ENCODE data around the gene TMEM271.
"Not testable (repeated sequence)": the region's sequence is repeated elsewhere in the genome, so short reads cannot be mapped to it uniquely, and the experiment has no call there.

TMEM271 gene

DNA sequence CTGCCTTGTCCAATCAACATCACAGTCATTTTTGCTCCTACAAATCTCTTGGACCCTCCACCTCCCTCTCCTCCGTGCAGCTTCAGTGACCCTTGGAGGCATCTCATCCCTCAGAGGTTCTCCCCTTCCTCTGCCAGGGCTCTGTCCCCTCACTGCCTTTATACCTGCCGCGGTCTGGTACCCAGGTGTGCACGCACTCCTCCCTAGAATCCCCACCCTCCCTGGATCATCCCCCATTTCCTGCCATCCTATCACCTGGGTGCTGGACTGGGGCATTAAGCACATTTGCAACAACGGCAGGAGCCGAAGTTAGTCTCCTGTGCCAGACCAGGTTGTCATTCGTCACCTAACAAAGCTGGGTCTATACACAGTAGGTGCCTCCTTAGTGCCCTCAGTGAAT, 10.1 kb downstream of the TMEM271 start:
- Histone ChIP-seq H2AK5ac (ENCODE audit: low read length) (no peak overlapping the region), H4K8ac (ENCODE audit: low read depth, low read length) (no peak overlapping the region), H3K9ac (ENCODE audit: low read length) (no peak overlapping the region), H2BK120ac (ENCODE audit: low read depth, low read length) (no peak overlapping the region), H3K23ac (ENCODE audit: low read length) (no peak overlapping the region), H3K27ac (ENCODE audit: low read depth, low read length) (no peak overlapping the region), H3K4me2 (ENCODE audit: low read length) (no peak overlapping the region), H2BK5ac (ENCODE audit: low read length) (no peak overlapping the region), H3K36me3 (ENCODE audit: control insufficient read depth, insufficient read depth, low read length) (no peaks in the 10 kb centered on the region), H3K79me2 (ENCODE audit: control insufficient read depth, insufficient read depth, low read length) (no peaks in the 10 kb centered on the region), H2BK15ac (replicated peaks; ENCODE audit: low read depth) (no peak overlapping the region), H3K79me1 (ENCODE audit: low read length) (no peaks in the 10 kb centered on the region), H3K4ac (ENCODE audit: low read depth, low read length) (no peak overlapping the region), H4K5ac (ENCODE audit: low read length) (no peak overlapping the region), H3K18ac (ENCODE audit: low read length) (no peak overlapping the region), H3K4me3 (ENCODE audit: low read length) (no peak overlapping the region), H3K56ac (ENCODE audit: low read length) (no peak overlapping the region), H3K27me3 (ENCODE audit: insufficient read depth, low read length, poor library complexity) (no peaks in the 10 kb centered on the region), H3K4me1 (ENCODE audit: control insufficient read depth, low read depth, low read length) (no peaks in the 10 kb centered on the region)
- no CpG with 5 or more reads among the region's 7 CpGs for WGBS (ENCODE audit: extremely low coverage, insufficient coverage, low lambda C conversion rate)
- no peak for DNase-seq

DNA sequence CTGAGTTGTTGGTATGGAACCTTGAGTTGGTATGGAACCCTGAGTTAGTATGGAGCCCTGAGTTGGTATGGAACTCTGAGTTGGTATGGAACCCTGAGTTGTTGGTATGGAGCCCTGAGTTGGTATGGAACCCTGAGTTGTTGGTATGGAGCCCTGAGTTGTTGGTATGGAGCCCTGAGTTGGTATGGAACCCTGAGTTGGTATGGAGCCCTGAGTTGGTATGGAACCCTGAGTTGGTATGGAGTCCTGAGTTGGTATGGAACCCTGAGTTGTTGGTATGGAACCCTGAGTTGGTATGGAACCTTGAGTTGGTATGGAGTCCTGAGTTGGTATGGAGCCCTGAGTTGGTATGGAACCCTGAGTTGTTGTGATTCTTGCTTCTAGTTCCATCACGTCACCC, 10.5 kb downstream of the TMEM271 start:
- H3K56ac ChIP-seq (ENCODE audit: low read length); H3K4me2 ChIP-seq (ENCODE audit: low read length); H3K27me3 ChIP-seq (ENCODE audit: insufficient read depth, low read length, poor library complexity); H2BK120ac ChIP-seq (ENCODE audit: low read depth, low read length); H2BK5ac ChIP-seq (ENCODE audit: low read length); H3K4me3 ChIP-seq (ENCODE audit: low read length); H3K27ac ChIP-seq (ENCODE audit: low read depth, low read length); H3K79me1 ChIP-seq (ENCODE audit: low read length); H3K4me1 ChIP-seq (ENCODE audit: control insufficient read depth, low read depth, low read length); H4K8ac ChIP-seq (ENCODE audit: low read depth, low read length); H3K18ac ChIP-seq (ENCODE audit: low read length); H3K9ac ChIP-seq (ENCODE audit: low read length); H3K23ac ChIP-seq (ENCODE audit: low read length); H3K36me3 ChIP-seq (ENCODE audit: control insufficient read depth, insufficient read depth, low read length); DNase-seq; H2BK15ac ChIP-seq (replicated peaks; ENCODE audit: low read depth); H3K79me2 ChIP-seq (ENCODE audit: control insufficient read depth, insufficient read depth, low read length); H2AK5ac ChIP-seq (ENCODE audit: low read length); H4K5ac ChIP-seq (ENCODE audit: low read length); H3K4ac ChIP-seq (ENCODE audit: low read depth, low read length): not testable (repeated sequence)
- WGBS (ENCODE audit: extremely low coverage, insufficient coverage, low lambda C conversion rate): no CpG with 5 or more reads among the region's 1 CpG

DNA sequence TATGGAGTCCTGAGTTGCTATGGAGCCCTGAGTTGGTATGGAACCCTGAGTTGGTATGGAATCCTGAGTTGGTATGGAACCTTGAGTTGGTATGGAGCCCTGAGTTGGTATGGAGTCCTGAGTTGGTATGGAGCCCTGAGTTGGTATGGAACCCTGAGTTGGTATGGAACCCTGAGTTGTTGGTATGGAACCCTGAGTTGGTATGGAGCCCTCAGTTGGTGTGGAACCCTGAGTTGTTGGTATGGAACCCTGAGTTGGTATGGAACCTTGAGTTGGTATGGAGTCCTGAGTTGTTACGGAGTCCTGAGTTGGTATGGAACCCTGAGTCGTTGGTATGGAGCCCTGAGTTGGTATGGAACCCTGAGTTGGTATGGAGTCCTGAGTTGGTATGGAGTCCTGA, 13.6 kb downstream of the TMEM271 start:
- H3K56ac ChIP-seq (ENCODE audit: low read length); H4K8ac ChIP-seq (ENCODE audit: low read depth, low read length); H3K4me3 ChIP-seq (ENCODE audit: low read length); DNase-seq; H3K4me2 ChIP-seq (ENCODE audit: low read length); H4K5ac ChIP-seq (ENCODE audit: low read length); H3K36me3 ChIP-seq (ENCODE audit: control insufficient read depth, insufficient read depth, low read length); H3K27me3 ChIP-seq (ENCODE audit: insufficient read depth, low read length, poor library complexity); H3K27ac ChIP-seq (ENCODE audit: low read depth, low read length); H2BK5ac ChIP-seq (ENCODE audit: low read length); H2BK15ac ChIP-seq (replicated peaks; ENCODE audit: low read depth); H3K9ac ChIP-seq (ENCODE audit: low read length); H2BK120ac ChIP-seq (ENCODE audit: low read depth, low read length); H3K18ac ChIP-seq (ENCODE audit: low read length); H3K79me1 ChIP-seq (ENCODE audit: low read length); H3K4me1 ChIP-seq (ENCODE audit: control insufficient read depth, low read depth, low read length); H3K23ac ChIP-seq (ENCODE audit: low read length); H2AK5ac ChIP-seq (ENCODE audit: low read length); H3K4ac ChIP-seq (ENCODE audit: low read depth, low read length); H3K79me2 ChIP-seq (ENCODE audit: control insufficient read depth, insufficient read depth, low read length): not testable (repeated sequence)
- WGBS (ENCODE audit: extremely low coverage, insufficient coverage, low lambda C conversion rate): no CpG with 5 or more reads among the region's 2 CpGs

DNA sequence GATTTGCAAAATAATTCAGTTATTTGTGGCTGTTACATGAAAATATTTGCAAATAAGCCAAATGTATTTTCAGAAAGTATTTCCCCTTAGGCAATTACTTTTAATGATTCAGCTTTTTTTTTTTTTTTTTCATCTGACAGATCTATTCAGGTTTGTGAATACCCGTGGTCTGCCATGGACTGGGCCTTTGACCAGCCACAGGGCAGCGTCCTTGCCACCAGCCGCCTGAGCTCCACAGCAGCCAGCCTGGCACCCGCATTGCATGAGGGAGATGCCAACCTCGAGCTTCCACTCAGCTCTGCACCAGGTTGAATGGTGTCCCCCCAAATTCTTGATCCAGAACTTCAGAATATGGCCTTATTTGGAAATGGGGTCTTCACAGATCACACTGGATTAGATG, 14.7 kb downstream of the TMEM271 start:
- no CpG with 5 or more reads among the region's 5 CpGs for WGBS (ENCODE audit: extremely low coverage, insufficient coverage, low lambda C conversion rate)
- no peak overlapping the region for H3K4ac ChIP-seq (ENCODE audit: low read depth, low read length)
- H2BK5ac ChIP-seq (ENCODE audit: low read length): no peak overlapping the region
- H3K56ac ChIP-seq (ENCODE audit: low read length): no peak overlapping the region
- H3K27ac ChIP-seq (ENCODE audit: low read depth, low read length): no peak overlapping the region
- H3K4me2 ChIP-seq (ENCODE audit: low read length): no peak overlapping the region
- H2AK5ac ChIP-seq (ENCODE audit: low read length): no peak overlapping the region
- no peak overlapping the region for H3K4me3 ChIP-seq (ENCODE audit: low read length)
- no peaks in the 10 kb centered on the region for H3K79me2 ChIP-seq (ENCODE audit: control insufficient read depth, insufficient read depth, low read length)
- H3K27me3 ChIP-seq (ENCODE audit: insufficient read depth, low read length, poor library complexity): no peaks in the 10 kb centered on the region
- no peaks in the 10 kb centered on the region for H3K4me1 ChIP-seq (ENCODE audit: control insufficient read depth, low read depth, low read length)
- H3K18ac ChIP-seq (ENCODE audit: low read length): no peak overlapping the region
- H3K9ac ChIP-seq (ENCODE audit: low read length): no peak overlapping the region
- no peaks in the 10 kb centered on the region for H3K36me3 ChIP-seq (ENCODE audit: control insufficient read depth, insufficient read depth, low read length)
- no peak overlapping the region for H2BK15ac ChIP-seq (replicated peaks; ENCODE audit: low read depth)
- DNase-seq: no peak
- no peak overlapping the region for H2BK120ac ChIP-seq (ENCODE audit: low read depth, low read length)
- no peaks in the 10 kb centered on the region for H3K79me1 ChIP-seq (ENCODE audit: low read length)
- no peak overlapping the region for H4K5ac ChIP-seq (ENCODE audit: low read length)
- no peak overlapping the region for H3K23ac ChIP-seq (ENCODE audit: low read length)
- no peak overlapping the region for H4K8ac ChIP-seq (ENCODE audit: low read depth, low read length)

DNA sequence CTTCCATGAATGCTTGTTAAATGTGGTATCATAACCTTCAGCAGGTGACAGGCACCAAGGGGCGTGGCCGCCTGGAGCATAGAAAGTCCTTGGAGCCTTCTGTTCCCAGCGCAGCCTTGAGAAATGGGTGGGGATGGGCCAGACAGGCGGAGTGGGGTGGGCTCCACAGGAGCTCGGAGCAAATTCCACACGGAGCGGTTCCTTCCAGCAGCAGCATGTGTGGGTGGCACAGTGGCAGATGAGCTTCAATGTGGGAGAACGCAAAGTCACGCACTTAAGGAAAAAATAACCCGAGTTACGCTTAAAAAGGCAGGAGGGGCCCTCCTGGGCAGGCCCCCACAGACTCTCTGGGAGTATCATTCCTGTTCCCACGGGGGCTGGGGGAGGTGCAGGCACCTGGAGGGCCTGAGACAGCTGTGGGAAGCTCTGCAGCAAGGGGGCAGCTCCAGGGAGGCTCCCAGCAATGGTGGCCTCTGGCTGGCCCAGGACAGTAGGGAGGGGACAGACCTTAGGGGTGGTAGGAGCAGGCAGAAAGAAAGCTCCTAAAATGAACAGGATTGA, 15.3 kb downstream of the TMEM271 start:
- no peak for DNase-seq
- no CpG with 5 or more reads among the region's 12 CpGs for WGBS (ENCODE audit: extremely low coverage, insufficient coverage, low lambda C conversion rate)

DNA sequence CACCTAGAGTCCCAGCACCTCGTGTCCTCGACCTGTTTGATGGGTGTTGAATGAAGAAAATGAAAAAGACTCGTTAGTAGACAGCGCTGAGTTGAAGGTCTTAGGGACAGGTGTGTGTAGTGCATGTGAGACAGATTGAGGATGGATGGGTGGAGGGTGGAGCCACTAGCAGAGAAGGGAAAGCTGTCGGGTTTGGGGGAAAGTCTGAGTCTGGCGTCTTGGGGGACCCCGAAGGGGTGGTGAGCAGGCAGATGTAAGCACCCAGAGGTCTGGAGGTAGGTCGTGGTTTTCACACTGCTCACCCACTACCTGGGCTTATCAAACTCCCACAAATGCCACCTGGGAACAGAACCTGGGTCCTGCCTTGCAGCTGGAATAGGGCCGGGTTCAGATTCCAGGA, 16.0 kb downstream of the TMEM271 start:
- no CpG with 5 or more reads among the region's 9 CpGs for WGBS (ENCODE audit: extremely low coverage, insufficient coverage, low lambda C conversion rate)
- no peak overlapping the region for H2BK120ac ChIP-seq (ENCODE audit: low read depth, low read length)
- no peak overlapping the region for H2BK15ac ChIP-seq (replicated peaks; ENCODE audit: low read depth)

More for the DNA sequence above, 15.3 kb downstream of the TMEM271 start:
- H3K79me2 ChIP-seq (ENCODE audit: control insufficient read depth, insufficient read depth, low read length): no peaks in the 10 kb centered on the region
- H2BK5ac ChIP-seq (ENCODE audit: low read length): no peak overlapping the region
- no peak overlapping the region for H2BK15ac ChIP-seq (replicated peaks; ENCODE audit: low read depth)
- no peak overlapping the region for H3K4ac ChIP-seq (ENCODE audit: low read depth, low read length)
- no peaks in the 10 kb centered on the region for H3K27me3 ChIP-seq (ENCODE audit: insufficient read depth, low read length, poor library complexity)
- no peak overlapping the region for H3K4me2 ChIP-seq (ENCODE audit: low read length)
- no peak overlapping the region for H2AK5ac ChIP-seq (ENCODE audit: low read length)
- no peaks in the 10 kb centered on the region for H3K4me1 ChIP-seq (ENCODE audit: control insufficient read depth, low read depth, low read length)
- no peak overlapping the region for H3K9ac ChIP-seq (ENCODE audit: low read length)
- no peak overlapping the region for H3K23ac ChIP-seq (ENCODE audit: low read length)
- no peak overlapping the region for H3K18ac ChIP-seq (ENCODE audit: low read length)
- no peak overlapping the region for H3K4me3 ChIP-seq (ENCODE audit: low read length)
- no peak overlapping the region for H3K56ac ChIP-seq (ENCODE audit: low read length)
- H2BK120ac ChIP-seq (ENCODE audit: low read depth, low read length): no peak overlapping the region
- H3K79me1 ChIP-seq (ENCODE audit: low read length): no peaks in the 10 kb centered on the region
- H3K36me3 ChIP-seq (ENCODE audit: control insufficient read depth, insufficient read depth, low read length): no peaks in the 10 kb centered on the region
- H4K5ac ChIP-seq (ENCODE audit: low read length): no peak overlapping the region
- H3K27ac ChIP-seq (ENCODE audit: low read depth, low read length): no peak overlapping the region
- no peak overlapping the region for H4K8ac ChIP-seq (ENCODE audit: low read depth, low read length)

More for the DNA sequence above, 16.0 kb downstream of the TMEM271 start:
- Histone ChIP-seq H3K4me3 (ENCODE audit: low read length) (no peak overlapping the region), H3K79me1 (ENCODE audit: low read length) (no peaks in the 10 kb centered on the region), H3K56ac (ENCODE audit: low read length) (no peak overlapping the region), H3K27me3 (ENCODE audit: insufficient read depth, low read length, poor library complexity) (no peaks in the 10 kb centered on the region), H3K4me1 (ENCODE audit: control insufficient read depth, low read depth, low read length) (no peaks in the 10 kb centered on the region), H3K36me3 (ENCODE audit: control insufficient read depth, insufficient read depth, low read length) (no peaks in the 10 kb centered on the region), H3K4me2 (ENCODE audit: low read length) (no peak overlapping the region), H4K5ac (ENCODE audit: low read length) (no peak overlapping the region), H4K8ac (ENCODE audit: low read depth, low read length) (no peak overlapping the region), H2BK5ac (ENCODE audit: low read length) (no peak overlapping the region), H3K27ac (ENCODE audit: low read depth, low read length) (no peak overlapping the region), H3K18ac (ENCODE audit: low read length) (no peak overlapping the region), H3K23ac (ENCODE audit: low read length) (no peak overlapping the region), H3K79me2 (ENCODE audit: control insufficient read depth, insufficient read depth, low read length) (no peaks in the 10 kb centered on the region), H2AK5ac (ENCODE audit: low read length) (no peak overlapping the region), H3K4ac (ENCODE audit: low read depth, low read length) (no peak overlapping the region), H3K9ac (ENCODE audit: low read length) (no peak overlapping the region)
- DNase-seq: no peak

Measured in mesendoderm (in vitro differentiated cells).